ENCODE results near the gene PLA2G4F.
"Not testable (repeated sequence)": the region's sequence is repeated elsewhere in the genome, so short reads cannot be mapped to it uniquely, and the experiment has no call there.

Gene PLA2G4F

GRCh38 chr15:42097018-42097417 is 59.4 kb downstream of the PLA2G4F start:
- TF ChIP-seq CTCF (IDR thresholded peaks at IDR 0.05; ENCODE audit: low read depth, low read length, missing control alignments): no peak
- Histone ChIP-seq H3K27ac (no peak overlapping the region), H3K4me3 (ENCODE audit: low read depth, low read length) (no peak overlapping the region), H3K36me3 (replicated peaks) (no peaks in the 10 kb centered on the region), H3K27me3 (replicated peaks) (no peaks in the 10 kb centered on the region)
- in situ Hi-C loops (cut with HindIII; ENCODE audit: low pct_ligation_motif_present, low sequenced_read_pairs): no loop called here
- DNase-seq: no peak

- Histone ChIP-seq H3K36me3 (replicated peaks) (no peaks in the 10 kb centered on the region), H3K4me3 (ENCODE audit: low read depth, low read length) (no peak within 1 kb of the TSS), H3K27me3 (replicated peaks) (no peaks in the 10 kb centered on the region), H3K27ac (no peak within 1 kb of the TSS)
- no peak for TF ChIP-seq CTCF (IDR thresholded peaks at IDR 0.05; ENCODE audit: low read depth, low read length, missing control alignments)
- no peak for DNase-seq
- in situ Hi-C loops (cut with HindIII; ENCODE audit: low pct_ligation_motif_present, low sequenced_read_pairs): no loop called here
Measured at GRCh38 chr15:42094512-42094963, 61.9 kb downstream of the PLA2G4F start, which contains the start of gene PLA2G4D. Gene PLA2G4D, minus strand, starts transcription at chr15:42094562. Its CDS starts 103 bp downstream, at chr15:42094459.

GRCh38 chr15:42093966-42094365 is 62.5 kb downstream of the PLA2G4F start:
- Histone ChIP-seq H3K27me3 (replicated peaks) (peaks cover 2% of the 10 kb centered on the region), H3K4me3 (ENCODE audit: low read depth, low read length) (no peak overlapping the region), H3K27ac (no peak overlapping the region), H3K36me3 (replicated peaks) (no peaks in the 10 kb centered on the region)
- DNase-seq: no peak
- TF ChIP-seq CTCF (IDR thresholded peaks at IDR 0.05; ENCODE audit: low read depth, low read length, missing control alignments): no peak
- in situ Hi-C loops (cut with HindIII; ENCODE audit: low pct_ligation_motif_present, low sequenced_read_pairs): no loop called here

- no peak for TF ChIP-seq CTCF (IDR thresholded peaks at IDR 0.05; ENCODE audit: low read depth, low read length, missing control alignments)
- DNase-seq: no peak
- no peaks in the 10 kb centered on the region for H3K36me3 ChIP-seq (replicated peaks)
- no peak overlapping the region for H3K27ac ChIP-seq
- in situ Hi-C loops (cut with HindIII; ENCODE audit: low pct_ligation_motif_present, low sequenced_read_pairs): no loop called here
- H3K4me3 ChIP-seq (ENCODE audit: low read depth, low read length): no peak overlapping the region
- H3K27me3 ChIP-seq (replicated peaks): peaks cover 2% of the 10 kb centered on the region
Measured at GRCh38 chr15:42092398-42093318, 63.8 kb downstream of the PLA2G4F start.

- DNase-seq; H3K27me3 ChIP-seq (replicated peaks); H3K27ac ChIP-seq; H3K4me3 ChIP-seq (ENCODE audit: low read depth, low read length); H3K36me3 ChIP-seq (replicated peaks); in situ Hi-C loops (cut with HindIII; ENCODE audit: low pct_ligation_motif_present, low sequenced_read_pairs): not testable (repeated sequence)
Measured at GRCh38 chr15:42091753-42092397, 64.6 kb downstream of the PLA2G4F start.

GRCh38 chr15:42090781-42091180 is 65.7 kb downstream of the PLA2G4F start:
- Histone ChIP-seq H3K27ac (no peak overlapping the region), H3K36me3 (replicated peaks) (no peaks in the 10 kb centered on the region), H3K27me3 (replicated peaks) (peaks cover 2% of the 10 kb centered on the region), H3K4me3 (ENCODE audit: low read depth, low read length) (no peak overlapping the region)
- DNase-seq: no peak
- in situ Hi-C loops (cut with HindIII; ENCODE audit: low pct_ligation_motif_present, low sequenced_read_pairs): no loop called here
- no peak for TF ChIP-seq CTCF (IDR thresholded peaks at IDR 0.05; ENCODE audit: low read depth, low read length, missing control alignments)

Data from brain microvascular endothelial cell (primary cell).